ENCODE results near the gene EVA1A. TPM values are rescaled to one million over a fixed set of nuclear protein-coding genes. Genes with fewer than 3 reads are reported as not detected.

EVA1A gene
- total RNA-seq, 1 donor from 2014 or later = 0.71 TPM

DNA sequence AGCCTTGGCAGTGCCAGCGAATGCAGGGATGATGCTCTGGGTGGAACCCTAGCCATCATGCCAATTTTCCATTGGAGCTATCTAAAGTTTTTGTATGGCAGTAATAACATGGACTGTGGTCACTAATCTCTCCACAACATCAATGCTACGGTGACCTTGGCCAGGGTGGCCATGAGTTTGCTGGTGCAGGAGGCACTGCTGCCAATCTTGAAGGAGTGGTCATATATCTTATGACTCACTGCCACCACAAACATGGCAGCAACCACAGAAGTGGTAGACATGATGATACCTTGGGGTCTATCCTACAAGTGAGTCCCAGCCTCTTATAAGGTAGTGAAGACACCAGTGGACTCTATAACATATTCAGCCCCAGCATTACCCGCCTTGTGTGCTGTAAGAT lies 104.6 kb downstream of the EVA1A start:
- DNase-seq (ENCODE audit: low spot score) = no peak

DNA sequence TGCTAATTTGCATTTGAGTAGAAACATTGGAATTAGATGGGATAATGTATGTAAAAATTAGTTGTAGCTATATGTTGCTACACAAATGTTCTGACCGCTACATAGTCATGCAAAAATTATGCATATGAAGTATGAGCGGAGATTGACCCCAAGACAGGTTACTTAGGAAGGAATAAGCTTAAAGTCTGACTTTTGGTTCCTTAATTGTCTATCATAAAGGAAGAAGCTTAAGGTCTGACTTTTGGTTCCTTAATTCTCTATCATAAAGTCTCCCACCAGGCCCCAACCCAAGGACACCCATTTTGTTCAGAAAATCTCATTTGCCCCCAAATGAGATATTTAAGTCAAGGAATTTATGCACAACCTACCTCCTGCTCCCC lies 106.5 kb downstream of the EVA1A start:
- no peak for DNase-seq (ENCODE audit: low spot score)

DNA sequence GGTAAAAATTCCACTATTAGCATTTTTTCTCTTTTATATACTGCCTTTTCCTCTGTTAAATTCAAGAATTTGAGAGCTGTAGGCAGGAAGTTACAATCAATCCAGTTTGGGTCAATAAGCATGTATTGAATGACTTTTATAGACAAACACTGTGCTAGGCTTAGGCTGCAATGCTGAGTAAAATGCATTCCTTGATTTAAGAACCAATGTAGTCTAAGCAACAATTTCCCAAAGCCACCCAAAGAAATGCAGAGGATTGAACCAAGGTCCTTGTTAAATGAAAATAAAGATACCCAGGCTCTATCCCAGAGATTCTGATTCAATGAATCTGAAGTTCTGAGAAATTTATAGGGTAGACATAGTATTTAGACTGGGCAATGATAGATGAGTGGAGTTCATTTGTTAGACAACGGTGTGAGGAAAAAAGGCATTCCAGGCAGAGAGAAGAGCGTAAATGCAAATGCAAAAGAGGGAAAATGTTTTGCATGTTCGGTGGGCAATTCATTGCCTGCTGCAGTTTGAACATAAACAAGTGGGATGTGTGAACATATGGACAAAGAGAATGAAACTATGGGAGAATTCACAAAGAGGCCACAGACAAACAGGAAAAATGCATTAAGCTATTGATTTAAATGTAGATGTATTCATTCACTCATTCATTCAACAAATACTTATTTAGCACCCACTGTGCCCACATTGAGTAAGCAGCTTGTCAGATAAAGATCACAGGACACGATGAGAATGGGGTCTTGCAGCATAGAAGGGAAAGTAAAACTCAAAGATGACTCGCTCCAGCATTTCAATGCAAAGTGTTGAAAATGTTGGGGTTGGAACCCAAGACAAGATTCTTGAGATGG lies 107.1 kb downstream of the EVA1A start:
- no peak for DNase-seq (ENCODE audit: low spot score)

DNA sequence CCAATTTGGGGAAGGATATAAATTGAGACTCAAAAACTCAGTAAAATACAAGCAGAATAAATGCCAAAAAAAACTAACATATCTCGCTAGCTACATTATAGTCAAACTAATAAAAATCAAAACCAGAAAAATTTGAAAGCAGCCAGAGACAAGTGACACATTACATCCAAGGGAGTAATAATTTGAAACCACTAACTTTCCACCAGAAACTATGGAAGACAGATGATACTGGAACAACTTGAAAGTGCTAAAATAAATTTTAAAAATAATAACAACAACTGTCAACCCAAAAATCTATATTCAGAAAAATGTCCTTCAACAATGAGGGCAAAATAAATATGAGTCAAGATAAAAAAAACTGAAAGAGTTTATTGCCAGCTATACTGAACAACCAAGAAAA lies 110.7 kb downstream of the EVA1A start:
- no peak for DNase-seq (ENCODE audit: low spot score)

DNA sequence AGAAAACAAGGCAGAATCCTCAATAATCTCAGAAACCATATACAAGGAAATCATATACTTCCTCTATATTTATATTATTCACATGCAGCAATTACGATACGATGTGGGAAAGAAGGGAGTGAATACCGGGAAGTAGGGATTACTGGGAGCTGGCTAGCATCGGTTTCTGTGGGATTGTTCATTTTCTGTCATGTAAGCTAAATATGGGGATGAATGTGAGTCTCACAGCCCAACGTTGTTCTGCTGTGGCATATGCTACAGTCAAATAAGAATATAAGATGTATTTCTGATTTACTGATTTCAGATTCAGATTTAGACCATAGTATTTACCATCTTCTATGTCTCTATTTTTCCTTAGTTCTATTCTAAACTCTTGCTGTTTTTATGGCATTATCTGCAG lies 113.6 kb downstream of the EVA1A start:
- DNase-seq (ENCODE audit: low spot score) = no peak

Other genes with a start within 250 kb of the EVA1A start
- 53.1 TPM for gene MRPL19, start 85.8 kb upstream of the EVA1A start, total RNA-seq
- 23.4 TPM for gene GCFC2, start 150.0 kb upstream of the EVA1A start, total RNA-seq